Subcutaneous adipose tissue (tissue), 4 donors: ENCODE measurements around the gene USP34. TPM values are rescaled to one million over a fixed set of nuclear protein-coding genes. Genes with fewer than 3 reads are reported as not detected.

Experiments
- total RNA-seq, 4 donors: library from RNA; depleted of rRNA; stranded (reverse); fragments of >200 nt; gene quantifications; one replicate each; pipeline ENCODE4 v1.1.0, GENCODE V29; 2016
- TF ChIP-seq, protein P1 (sequence below): fragments of 450-650 bp; IDR thresholded peaks from one replicate; pipeline ENCODE4 v1.5.1; 2016; ENCODE audit warnings: low read depth, mild to moderate bottlenecking, control low read depth, antibody characterized with exemption, moderate library complexity

The USP34 gene
- total RNA-seq, 4 donors from 2014 or later = 137 to 225 (median 148) TPM

DNA sequence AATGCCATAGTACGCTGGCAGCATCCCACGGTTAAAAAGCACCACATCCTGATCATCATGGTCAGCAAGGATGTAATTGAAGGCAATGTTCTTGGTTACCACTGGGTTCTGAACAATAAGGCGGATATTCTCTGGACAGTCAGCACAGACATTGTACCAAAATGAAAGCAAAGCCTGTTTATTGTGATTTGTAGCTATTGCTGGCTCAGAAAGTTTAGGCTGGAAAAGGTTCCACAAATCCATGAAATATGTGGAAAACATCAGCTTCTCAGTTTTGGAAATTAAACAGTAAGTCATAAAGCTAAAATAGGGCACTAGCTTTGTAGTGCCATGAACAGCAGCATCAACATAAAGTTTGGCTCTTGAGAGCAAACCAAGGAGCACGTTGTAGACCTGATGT lies 256.7 kb downstream of the USP34 start:
- TF ChIP-seq, protein P1, sequence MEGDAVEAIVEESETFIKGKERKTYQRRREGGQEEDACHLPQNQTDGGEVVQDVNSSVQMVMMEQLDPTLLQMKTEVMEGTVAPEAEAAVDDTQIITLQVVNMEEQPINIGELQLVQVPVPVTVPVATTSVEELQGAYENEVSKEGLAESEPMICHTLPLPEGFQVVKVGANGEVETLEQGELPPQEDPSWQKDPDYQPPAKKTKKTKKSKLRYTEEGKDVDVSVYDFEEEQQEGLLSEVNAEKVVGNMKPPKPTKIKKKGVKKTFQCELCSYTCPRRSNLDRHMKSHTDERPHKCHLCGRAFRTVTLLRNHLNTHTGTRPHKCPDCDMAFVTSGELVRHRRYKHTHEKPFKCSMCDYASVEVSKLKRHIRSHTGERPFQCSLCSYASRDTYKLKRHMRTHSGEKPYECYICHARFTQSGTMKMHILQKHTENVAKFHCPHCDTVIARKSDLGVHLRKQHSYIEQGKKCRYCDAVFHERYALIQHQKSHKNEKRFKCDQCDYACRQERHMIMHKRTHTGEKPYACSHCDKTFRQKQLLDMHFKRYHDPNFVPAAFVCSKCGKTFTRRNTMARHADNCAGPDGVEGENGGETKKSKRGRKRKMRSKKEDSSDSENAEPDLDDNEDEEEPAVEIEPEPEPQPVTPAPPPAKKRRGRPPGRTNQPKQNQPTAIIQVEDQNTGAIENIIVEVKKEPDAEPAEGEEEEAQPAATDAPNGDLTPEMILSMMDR = no peak

DNA sequence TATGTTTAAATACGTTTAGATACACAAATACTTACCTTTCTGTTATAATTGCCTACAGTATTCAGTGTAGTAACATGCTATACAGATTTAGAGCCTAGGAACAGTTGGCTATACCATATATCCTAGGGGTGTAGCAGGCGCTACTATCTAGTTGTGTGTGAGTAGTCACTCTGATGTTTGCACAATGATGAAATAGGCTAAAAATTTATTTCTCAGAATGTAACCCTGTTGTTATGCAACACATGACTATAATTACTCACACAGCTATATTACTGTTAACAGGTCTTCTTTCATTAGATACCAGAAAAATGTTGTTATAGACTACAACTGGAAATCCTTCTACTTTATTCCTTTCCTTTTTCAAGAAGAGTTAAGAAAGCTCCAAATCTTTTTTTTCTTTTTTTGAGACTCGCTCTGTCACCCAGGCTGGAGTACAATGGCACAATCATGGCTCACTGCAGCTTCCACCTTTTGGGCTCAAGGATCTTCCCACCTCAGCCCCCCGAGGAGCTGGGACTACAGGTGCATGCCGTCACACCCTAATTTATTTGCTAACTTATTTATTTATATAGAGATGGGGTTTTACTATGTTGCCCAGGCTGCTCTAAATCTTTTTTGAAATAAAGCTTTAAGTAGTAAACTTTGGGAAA lies 260.4 kb downstream of the USP34 start:
- TF ChIP-seq, protein P1 = no peak

DNA sequence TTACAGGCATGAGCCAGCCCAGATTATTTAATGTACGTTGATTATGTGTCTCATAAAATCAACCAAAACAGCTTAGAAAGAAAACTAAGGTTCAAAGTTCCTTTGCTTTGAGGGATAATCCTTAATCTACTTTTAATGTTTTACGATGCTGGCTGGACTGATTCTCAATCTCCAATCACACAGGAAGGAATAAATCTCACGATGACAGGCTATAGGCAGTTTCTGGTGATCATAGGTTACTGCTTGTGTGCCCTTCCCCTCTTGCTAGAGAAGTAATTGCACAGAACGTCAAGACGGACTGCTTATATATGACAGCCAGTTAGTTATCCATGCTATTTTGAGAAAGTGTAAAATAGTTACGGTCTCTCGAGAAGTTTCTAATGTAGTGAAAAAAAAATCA lies 265.8 kb downstream of the USP34 start:
- TF ChIP-seq, protein P1 = no peak

DNA sequence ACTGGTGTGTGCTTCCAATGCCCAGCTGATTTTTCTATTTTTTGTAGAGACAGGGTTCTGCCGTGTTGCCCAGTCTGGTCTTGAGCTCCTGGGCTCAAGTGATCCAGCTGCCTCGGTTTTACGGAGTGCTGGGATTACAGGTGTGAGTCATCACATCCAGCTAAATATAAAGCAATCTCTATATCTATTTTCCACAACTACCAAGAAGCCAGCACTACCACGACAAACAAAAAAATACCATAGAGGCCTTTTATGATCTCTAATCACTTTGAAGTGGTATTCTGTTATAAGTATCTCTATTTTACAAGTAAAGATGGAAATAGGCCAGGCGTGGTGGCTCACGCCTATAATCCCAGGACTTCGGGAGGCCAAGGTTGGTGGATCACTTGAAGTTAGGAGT lies 274.2 kb downstream of the USP34 start:
- TF ChIP-seq, protein P1 = no peak

DNA sequence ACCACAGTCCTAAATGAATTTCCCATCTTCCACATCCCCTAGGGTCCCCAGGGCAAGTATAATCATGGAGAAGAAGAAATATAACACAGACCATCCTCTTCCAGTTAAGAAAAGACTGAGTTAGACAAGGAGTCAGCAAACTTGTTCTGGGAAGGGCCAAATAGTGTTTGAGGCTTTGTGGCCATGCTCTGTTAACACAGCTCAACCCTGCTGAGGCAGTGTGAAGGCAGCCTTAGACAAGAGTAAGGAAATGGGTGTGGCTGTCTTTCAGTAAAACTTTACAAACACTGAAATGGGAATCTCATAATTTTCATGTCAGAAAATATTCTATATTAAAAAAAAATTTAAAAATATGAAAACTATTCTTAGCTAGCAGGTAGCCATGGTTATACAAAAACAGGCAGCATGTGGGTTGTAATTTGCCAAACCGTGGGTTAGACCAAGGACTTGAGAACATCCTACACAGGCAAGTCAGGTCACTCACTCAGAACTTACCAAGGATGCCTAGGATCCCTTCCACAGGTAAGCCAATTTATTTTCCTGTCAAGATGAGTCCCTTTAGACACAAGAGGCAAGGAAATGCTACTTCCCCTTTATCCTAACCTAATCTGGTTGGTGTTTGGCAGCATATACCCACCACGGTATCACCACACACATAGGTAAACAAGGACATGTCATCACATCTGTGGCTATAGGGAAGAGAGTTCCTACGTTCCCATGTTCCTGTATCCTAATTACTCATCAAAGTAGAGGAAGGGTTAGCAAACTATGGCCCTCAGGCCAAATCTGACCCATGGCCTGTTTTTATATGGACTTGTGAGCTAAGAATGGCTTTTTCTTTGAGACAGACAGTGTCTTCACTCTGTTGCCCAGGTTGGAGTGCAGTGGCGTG lies 277.0 kb downstream of the USP34 start:
- TF ChIP-seq, protein P1 = no peak

DNA sequence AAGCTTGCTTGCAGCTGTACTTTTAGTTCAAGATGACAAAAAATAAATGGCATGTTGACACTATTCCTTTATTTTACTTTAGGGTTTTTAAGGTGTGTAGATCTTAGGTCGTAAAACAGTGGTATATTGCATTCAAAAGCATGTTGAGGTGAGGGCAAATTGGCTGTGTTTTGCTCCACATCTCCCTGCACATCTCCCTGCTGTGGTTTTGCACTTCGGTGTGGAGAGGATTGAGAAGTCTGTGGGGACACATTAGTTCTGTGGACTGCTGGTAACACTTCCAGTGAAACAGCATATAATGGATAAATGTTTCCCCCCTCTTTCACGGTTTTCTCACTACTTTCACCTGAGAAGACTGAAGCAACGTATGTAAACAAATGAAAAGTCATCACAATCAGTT lies 283.8 kb downstream of the USP34 start:
- TF ChIP-seq, protein P1 = no peak

DNA sequence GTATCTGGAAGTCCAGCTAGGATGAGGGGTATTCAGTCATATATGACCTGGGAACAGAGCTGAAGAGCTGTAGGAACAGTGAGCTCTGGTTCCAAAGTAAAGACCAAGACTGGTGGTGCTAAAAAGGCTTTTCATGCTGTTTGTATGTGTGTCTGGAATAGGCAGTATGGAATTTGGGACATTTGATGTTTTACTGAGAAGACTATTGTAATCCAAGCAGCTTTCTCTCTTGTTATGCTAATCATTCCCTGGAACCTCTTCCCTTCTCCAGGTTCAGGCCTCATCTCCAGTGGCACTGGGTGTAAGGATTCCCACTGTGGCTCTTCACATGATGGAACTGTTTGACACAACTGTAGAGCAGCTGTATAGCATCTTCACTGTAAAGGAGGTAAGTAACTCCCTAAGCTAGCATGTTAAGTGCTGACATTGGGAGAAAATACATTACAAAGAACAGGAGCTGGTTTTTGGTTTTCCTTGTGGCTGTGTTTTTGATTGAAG lies 285.6 kb downstream of the USP34 start:
- TF ChIP-seq, protein P1 = no peak
